ENCODE measurements around the gene OSBPL10.

OSBPL10 gene

DNA sequence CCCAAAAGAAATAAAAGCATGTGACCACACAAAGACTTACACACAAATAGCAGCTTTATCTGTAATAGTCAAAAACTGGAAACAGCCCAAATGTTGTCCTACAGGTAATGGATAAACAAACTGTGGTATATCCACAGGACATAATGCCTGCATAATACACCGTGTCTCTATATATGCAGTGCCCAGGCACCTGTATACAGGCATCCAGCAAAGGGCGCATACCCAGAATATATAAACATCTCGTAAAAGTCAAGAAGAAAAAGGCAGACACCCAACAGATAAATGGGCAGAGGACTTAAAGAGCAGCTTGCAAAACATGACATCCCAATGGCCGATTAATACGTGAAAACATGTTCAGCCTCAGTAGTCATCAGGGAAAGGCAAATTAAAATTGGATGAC, 7.2 kb downstream of the OSBPL10 start:
- TF ChIP-seq ZNF8 (CRISPR knock-in tag; IDR thresholded peaks at IDR 0.05) (no peak), POU6F1 (CRISPR knock-in tag; IDR thresholded peaks at IDR 0.05; ENCODE audit: borderline replicate concordance, low read depth) (no peak), BACH2 (CRISPR knock-in tag; IDR thresholded peaks at IDR 0.05; ENCODE audit: borderline replicate concordance) (no peak)
- TF ChIP-seq, protein P1, sequence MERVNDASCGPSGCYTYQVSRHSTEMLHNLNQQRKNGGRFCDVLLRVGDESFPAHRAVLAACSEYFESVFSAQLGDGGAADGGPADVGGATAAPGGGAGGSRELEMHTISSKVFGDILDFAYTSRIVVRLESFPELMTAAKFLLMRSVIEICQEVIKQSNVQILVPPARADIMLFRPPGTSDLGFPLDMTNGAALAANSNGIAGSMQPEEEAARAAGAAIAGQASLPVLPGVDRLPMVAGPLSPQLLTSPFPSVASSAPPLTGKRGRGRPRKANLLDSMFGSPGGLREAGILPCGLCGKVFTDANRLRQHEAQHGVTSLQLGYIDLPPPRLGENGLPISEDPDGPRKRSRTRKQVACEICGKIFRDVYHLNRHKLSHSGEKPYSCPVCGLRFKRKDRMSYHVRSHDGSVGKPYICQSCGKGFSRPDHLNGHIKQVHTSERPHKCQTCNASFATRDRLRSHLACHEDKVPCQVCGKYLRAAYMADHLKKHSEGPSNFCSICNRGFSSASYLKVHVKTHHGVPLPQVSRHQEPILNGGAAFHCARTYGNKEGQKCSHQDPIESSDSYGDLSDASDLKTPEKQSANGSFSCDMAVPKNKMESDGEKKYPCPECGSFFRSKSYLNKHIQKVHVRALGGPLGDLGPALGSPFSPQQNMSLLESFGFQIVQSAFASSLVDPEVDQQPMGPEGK (CRISPR knock-in tag; IDR thresholded peaks at IDR 0.05; ENCODE audit: borderline replicate concordance) = no peak
- no peak for ATAC-seq

DNA sequence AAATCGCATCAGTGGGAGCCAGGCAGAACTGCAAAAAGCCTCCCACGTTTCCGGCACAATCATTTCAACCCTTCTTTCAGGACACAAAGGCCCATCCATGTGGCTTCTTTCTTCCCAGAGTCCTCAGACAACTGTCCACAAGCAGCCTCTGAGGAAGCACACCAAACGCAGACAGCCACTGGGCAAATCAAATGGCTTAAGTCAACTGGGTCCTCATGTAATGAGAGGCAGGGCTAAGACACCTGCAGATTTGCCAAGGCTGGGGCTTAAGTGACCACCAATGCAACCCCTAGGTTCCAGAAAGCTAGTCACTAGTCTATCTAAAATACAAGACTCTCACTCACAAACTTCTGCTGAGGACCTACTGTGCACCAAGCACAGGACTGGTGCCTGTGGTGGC, 8.0 kb downstream of the OSBPL10 start:
- ATAC-seq = no peak
- TF ChIP-seq TSHZ2 (CRISPR knock-in tag; IDR thresholded peaks at IDR 0.05) = no peak
- TF ChIP-seq GLIS3 (CRISPR knock-in tag; IDR thresholded peaks at IDR 0.05) = no peak
- TF ChIP-seq ZNF8 (CRISPR knock-in tag; IDR thresholded peaks at IDR 0.05) = no peak
- TF ChIP-seq BACH2 (CRISPR knock-in tag; IDR thresholded peaks at IDR 0.05; ENCODE audit: borderline replicate concordance) = no peak
- TF ChIP-seq POU6F1 (CRISPR knock-in tag; IDR thresholded peaks at IDR 0.05; ENCODE audit: borderline replicate concordance, low read depth) = no peak
- TF ChIP-seq ZNF565 (CRISPR knock-in tag; conservative IDR thresholded peaks at IDR 0.05; ENCODE audit: low read depth) = no peak
- no peak for TF ChIP-seq OSR1 (CRISPR knock-in tag; IDR thresholded peaks at IDR 0.05)
- no peak for TF ChIP-seq ZC3H10 (CRISPR knock-in tag; IDR thresholded peaks at IDR 0.05)
- TF ChIP-seq ARNTL (CRISPR knock-in tag; IDR thresholded peaks at IDR 0.05; ENCODE audit: borderline replicate concordance, low read depth) = no peak
- TF ChIP-seq ESRRG (CRISPR knock-in tag; IDR thresholded peaks at IDR 0.05) = no peak
- no peak for TF ChIP-seq SNAI2 (CRISPR knock-in tag; IDR thresholded peaks at IDR 0.05)
- TF ChIP-seq RARB (CRISPR knock-in tag; IDR thresholded peaks at IDR 0.05) = no peak

DNA sequence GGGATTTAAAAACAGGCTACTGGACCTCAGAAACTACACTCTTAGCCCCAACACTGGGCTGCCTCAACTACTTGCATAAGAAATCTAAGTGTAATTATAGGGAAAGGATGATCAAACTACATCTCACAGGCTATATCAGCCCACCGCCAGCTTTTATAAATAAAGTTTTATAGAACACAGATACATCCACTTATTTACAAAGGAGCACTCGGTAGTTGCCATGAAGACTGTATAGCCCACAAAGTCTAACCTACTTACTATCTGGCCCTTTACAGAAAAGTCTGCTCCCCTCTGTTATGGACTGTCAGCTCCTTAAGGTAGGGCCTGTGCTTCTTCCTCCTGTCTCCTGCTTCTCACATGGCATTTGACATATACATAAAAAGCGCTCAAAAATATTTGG, 9.5 kb downstream of the OSBPL10 start:
- no peak for ATAC-seq
- TF ChIP-seq ZFP30 (CRISPR knock-in tag; IDR thresholded peaks at IDR 0.05) (no peak), GLIS3 (CRISPR knock-in tag; IDR thresholded peaks at IDR 0.05) (no peak), ZC3H10 (CRISPR knock-in tag; IDR thresholded peaks at IDR 0.05) (no peak), TOX (CRISPR knock-in tag; IDR thresholded peaks at IDR 0.05; ENCODE audit: borderline replicate concordance) (no peak), ZNF8 (CRISPR knock-in tag; IDR thresholded peaks at IDR 0.05) (no peak)

DNA sequence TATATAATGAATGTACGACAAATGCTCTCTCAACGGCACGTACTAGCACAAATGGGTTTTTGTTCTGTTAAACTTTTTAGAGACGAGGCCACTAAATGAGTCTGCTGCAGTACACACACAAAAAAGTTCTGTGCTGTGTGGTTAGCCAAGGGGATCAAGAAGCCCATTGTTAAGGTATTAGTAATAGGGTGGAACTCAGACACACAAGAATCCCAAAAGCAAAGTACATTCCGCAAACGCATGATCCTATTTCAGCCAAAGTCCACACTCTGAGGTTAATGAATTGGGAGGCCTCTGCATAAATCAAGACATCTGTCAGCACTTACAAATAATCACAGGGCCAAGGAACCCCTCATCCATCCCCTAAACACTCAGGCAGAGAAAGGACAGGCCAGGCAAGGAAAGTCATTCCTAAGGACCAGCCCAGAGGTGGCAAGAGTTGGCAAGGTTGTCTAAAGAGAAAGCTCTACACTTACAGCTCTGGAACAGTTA, 12.1 kb downstream of the OSBPL10 start:
- TF ChIP-seq OSR1 (CRISPR knock-in tag; IDR thresholded peaks at IDR 0.05) = no peak
- TF ChIP-seq, protein P2, sequence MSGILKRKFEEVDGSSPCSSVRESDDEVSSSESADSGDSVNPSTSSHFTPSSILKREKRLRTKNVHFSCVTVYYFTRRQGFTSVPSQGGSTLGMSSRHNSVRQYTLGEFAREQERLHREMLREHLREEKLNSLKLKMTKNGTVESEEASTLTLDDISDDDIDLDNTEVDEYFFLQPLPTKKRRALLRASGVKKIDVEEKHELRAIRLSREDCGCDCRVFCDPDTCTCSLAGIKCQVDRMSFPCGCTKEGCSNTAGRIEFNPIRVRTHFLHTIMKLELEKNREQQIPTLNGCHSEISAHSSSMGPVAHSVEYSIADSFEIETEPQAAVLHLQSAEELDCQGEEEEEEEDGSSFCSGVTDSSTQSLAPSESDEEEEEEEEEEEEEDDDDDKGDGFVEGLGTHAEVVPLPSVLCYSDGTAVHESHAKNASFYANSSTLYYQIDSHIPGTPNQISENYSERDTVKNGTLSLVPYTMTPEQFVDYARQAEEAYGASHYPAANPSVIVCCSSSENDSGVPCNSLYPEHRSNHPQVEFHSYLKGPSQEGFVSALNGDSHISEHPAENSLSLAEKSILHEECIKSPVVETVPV (CRISPR knock-in tag; IDR thresholded peaks at IDR 0.05) = no peak
- TF ChIP-seq GLIS3 (CRISPR knock-in tag; IDR thresholded peaks at IDR 0.05) = no peak
- TF ChIP-seq ZNF565 (CRISPR knock-in tag; conservative IDR thresholded peaks at IDR 0.05; ENCODE audit: low read depth) = no peak
- no peak for TF ChIP-seq CREB5 (CRISPR knock-in tag; IDR thresholded peaks at IDR 0.05; ENCODE audit: low read depth)
- TF ChIP-seq ZFP30 (CRISPR knock-in tag; IDR thresholded peaks at IDR 0.05) = no peak
- no peak for TF ChIP-seq ESRRG (CRISPR knock-in tag; IDR thresholded peaks at IDR 0.05)
- no peak for TF ChIP-seq ZNF70 (CRISPR knock-in tag; IDR thresholded peaks at IDR 0.05)
- no peak for TF ChIP-seq CSDC2 (CRISPR knock-in tag; IDR thresholded peaks at IDR 0.05)
- no peak for TF ChIP-seq TCF4 (CRISPR knock-in tag; IDR thresholded peaks at IDR 0.05; ENCODE audit: borderline replicate concordance)
- no peak for ATAC-seq

Measured in SK-N-SH treated with all-trans-retinoic acid at 6 μM for 48 hours (cell line).